HG03135 (cell line): Measurements from ENCODE around the gene PIGT.

Experiments used
- ATAC-seq: cut with Tn5 transposase; IDR thresholded peaks from one replicate; pipeline ENCODE4 v1.9.1; 2021; ENCODE audit warnings: mild to moderate bottlenecking, moderate library complexity; ENCODE audit not compliant: unreplicated experiment

The PIGT gene

GRCh38 chr20:45415822-45416637 lies at the start of gene PIGT:
TSS of gene PIGT (plus strand) at chr20:45416141. CDS start at chr20:45416157, 16 bp downstream.
- ATAC-seq, result peak; percentile 58

- no peak for ATAC-seq
These were observed 49.7 kb upstream of the PIGT start for GRCh38 chr20:45366192-45366591.

DNA sequence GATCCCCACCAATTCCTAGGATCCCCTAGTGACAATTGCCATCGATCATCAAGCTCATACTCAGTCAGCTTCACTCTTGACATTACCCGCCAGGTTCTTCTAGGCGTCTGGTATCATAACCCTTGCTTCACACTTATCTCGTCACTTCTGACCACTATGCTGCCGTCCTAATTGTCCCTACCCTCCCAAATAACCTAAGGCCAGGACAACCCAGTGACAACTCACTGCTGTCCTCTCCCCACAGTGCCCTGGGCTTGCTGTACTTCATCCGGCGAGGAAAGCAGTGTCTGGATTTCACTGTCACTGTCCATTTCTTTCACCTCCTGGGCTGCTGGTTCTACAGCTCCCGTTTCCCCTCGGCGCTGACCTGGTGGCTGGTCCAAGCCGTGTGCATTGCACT lies 49.3 kb upstream of the PIGT start:
- no peak for ATAC-seq

- ATAC-seq, result no peak
These were observed 48.8 kb upstream of the PIGT start for GRCh38 chr20:45367126-45367525.

DNA sequence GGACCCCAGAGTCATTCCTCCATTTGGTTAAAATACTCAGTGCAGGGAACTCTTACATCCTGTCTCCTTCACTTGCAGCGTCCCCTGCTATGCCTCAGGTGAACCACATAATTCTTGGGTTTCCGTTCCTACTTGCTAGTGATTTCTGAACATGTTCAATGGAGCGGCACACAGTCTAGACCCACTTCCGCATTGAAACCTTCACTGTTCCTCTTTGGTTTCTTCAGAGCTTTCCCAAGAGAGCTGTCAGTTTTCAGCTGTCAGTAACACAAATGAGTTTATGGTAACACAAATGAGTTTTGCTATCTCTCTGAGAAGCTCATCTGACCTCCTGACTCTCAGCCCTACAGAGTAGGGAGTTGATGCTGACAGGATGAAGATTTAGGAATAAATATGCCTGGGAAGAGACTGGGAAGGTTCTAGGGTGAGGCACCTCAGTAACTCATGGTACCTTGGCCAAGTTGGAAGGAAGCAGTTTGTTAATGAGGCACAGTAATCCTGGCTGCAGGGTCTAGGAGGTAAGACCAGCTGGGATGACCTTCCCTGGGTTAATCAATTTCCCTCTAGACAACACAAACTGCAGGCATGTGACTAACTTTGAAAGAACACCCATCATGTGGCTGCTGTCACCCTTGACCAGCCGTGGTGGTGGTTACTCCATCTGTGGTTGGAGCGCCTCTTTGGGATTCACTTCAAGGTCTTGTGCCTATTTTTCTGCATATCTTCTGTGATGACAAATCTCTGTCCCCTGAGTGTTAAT lies 47.5 kb upstream of the PIGT start:
- ATAC-seq, result peak; percentile 78

DNA sequence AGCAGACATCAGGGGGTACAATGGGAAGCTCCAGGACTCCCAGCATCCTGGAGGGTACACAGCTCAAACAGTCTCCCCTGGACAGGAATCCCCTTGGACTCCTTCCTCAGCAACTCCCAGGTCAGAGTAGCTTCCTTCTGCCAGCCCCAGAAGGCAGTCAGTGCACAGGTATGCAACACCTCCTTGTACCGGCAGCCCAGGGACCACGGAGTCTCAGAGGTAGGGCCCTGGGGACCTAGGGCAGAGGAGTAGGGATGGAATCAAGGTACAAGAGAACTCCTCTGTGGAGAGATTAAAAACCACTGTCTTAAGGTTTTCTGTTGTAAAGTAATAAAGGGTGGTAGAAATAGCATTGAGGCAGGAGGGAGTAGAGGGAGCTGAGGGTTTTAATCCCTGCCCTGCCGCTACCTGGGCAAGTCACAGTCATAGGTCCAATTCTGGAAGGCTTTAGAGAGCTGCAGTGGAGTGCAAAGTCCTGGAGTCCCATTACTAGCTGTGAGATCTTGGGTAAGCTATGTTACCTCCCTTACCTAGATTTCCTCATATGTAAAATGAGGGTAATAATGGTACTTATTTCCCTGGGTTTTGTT lies 45.3 kb upstream of the PIGT start:
- no peak for ATAC-seq

GRCh38 chr20:45372241-45372640 lies 43.7 kb upstream of the PIGT start:
- no peak for ATAC-seq

DNA sequence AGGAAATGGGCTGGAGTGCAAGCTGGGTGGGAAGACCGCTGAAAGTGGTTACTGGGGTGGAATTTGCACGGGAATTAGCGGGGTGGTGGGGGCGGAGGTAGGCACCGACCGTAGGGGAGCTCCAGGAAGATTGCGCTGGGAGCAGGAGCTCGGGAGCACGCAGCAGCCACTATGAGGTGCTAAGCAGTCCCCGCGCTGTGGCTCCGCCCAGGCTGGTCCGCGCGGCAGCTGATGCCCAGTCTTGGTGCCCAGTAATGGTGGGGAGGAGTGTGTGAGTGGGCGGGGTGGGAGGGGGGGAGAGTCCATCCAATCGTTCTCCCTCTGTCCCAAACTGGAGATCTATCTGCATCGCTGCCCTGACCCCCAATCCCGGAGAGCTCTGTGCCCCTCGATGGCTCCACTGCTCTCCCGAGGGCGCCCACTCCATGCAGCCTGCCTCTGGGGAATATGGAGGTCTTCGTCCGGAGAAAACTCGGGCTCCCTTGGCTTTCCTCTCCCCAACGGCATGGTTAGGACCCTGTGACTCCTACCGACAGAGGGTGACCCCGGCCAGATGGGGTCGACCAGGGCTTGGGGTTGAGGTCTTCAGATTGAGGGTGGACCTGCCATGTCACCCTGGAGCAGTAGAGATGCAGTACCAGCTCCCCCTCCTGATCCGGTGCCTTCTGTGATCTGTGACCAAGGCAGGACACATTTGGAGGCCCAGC lies 43.1 kb upstream of the PIGT start:
- no peak for ATAC-seq

GRCh38 chr20:45373353-45374100 lies 42.4 kb upstream of the PIGT start:
- no peak for ATAC-seq

DNA sequence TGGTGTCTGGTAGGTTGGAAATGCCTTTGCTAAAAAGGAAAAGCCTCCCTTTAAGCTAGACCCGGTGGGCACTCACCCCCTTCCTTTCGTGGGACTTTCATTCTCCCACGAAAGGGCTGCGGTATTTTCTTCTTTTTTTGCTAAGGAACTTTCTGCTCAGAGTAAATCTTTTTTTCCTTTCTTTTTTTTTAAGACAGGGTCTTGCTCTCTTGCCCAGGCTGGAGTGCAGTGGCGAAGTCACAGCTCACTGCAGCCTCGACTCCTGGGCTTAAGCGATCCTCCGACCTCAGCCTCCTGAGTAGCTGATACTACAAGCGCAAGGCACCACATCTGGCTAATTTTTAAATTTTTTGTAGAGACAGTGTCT lies 41.9 kb upstream of the PIGT start:
- ATAC-seq, result no peak

DNA sequence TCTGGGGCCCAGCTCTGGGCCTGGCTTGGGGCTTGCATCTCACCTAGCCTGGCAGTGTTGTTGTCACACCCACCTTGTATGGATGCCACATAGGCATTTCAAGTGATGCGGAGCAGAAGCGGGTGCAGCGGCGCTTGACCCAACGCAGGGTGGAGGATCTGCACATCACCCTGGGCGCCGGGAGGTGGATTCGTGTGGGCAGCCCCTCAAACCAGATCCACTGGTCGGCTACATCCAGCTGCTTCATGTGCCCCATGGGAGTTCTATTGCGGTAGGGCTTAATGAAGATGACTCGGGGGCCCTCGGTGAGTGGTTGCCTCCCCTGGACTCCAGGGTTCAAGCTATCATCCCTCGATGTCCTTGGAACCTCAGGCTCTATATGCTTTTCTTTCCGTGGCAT lies 41.0 kb upstream of the PIGT start:
- ATAC-seq, result no peak

DNA sequence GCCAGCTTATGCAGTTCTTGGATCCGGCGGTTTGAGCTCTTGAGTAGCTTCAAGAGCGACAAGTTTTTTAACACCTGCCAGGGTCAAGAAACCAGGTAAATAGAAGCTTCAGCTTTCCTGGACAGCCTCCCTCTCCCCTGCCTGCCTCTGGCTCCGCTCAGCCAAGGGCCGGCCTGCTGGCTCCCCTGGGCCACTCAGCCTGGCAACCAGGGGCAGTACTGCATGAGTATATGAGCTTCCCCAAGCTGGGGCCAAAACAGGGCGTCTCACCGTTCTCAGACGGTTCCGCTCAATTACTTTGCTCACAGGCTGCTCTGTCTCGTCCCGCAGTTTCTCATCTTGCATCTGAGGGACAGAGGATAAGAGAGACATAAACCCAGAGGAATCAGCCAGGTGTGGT lies 38.7 kb upstream of the PIGT start:
- ATAC-seq, result no peak

DNA sequence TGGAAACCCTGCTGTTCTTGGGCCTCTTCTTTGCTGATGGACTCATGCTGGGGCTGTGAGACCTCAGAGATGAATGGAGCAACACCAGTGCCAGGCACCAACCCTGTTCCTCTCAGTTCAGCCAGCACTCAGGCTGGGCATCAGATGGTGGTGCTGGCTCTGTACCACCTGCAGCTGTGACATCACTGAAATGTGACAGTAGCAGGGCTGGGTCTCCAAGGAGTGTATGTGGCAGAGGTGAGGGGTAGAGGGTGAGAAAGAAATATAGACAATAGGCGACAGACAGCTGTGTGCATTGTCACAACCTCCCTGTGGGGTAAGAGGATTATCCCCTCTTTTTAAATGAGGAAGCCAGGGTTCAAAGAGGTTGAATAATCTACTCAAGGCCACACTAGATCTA lies 37.8 kb upstream of the PIGT start, which contains the start of gene TP53TG5:
TP53TG5 (minus strand) TSS at position 135 of the 400 bp plus-strand sequence; CDS start at position 46, 89 bp downstream.
- no peak for ATAC-seq

GRCh38 chr20:45387274-45387673 lies 28.7 kb upstream of the PIGT start:
- ATAC-seq, result no peak

- ATAC-seq, result no peak
These were observed 25.0 kb upstream of the PIGT start for GRCh38 chr20:45390931-45391330.

GRCh38 chr20:45391559-45391958 lies 24.4 kb upstream of the PIGT start:
- ATAC-seq, result no peak

DNA sequence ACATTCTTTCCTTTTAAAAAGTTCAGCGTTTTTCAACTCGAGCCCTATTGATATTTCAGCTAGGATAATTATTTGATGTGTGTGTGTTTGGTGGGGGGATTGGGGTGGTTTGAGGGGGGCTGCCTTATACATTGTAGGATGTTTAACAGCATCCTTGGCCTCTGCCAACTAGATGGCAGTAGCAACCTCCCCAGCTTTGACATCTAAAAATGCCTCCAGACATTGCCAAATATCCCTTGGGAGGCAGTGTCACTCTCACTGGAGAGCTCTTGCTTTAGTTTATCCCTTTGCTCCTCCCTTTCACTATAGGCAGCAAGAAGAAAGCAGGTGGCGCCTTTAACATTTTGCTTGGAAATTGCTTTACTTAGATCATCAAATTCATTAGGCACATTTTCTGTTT lies 23.2 kb upstream of the PIGT start:
- no peak for ATAC-seq

- no peak for ATAC-seq
These were observed 21.5 kb upstream of the PIGT start for GRCh38 chr20:45394221-45395113.

GRCh38 chr20:45395114-45395415 lies 20.9 kb upstream of the PIGT start:
- no peak for ATAC-seq

- ATAC-seq, result no peak
These were observed 16.9 kb upstream of the PIGT start for GRCh38 chr20:45399018-45399417.
